Epithelial cell of proximal tubule (primary cell): ENCODE results near the gene SFXN5. TPM values are rescaled to one million over a fixed set of nuclear protein-coding genes. Genes with fewer than 3 reads are reported as not detected.

ENCODE experiments used
- DNase-seq: peaks from one replicate; pipeline ENCODE4 v3.0.0-alpha.2; 2011; ENCODE audit warnings: low read depth
- H3K4me3 ChIP-seq: 2 replicates; pipeline ENCODE4 v1.5.1; 2011; ENCODE audit warnings: low read depth, mild to moderate bottlenecking, low read length
- CTCF ChIP-seq: conservative IDR thresholded peaks from 2 replicates; pipeline ENCODE4 v1.5.1; 2012; ENCODE audit warnings: low read depth, mild to moderate bottlenecking, low read length
- total RNA-seq: library from RNA; depleted of rRNA; stranded (reverse); fragments of >200 nt; gene quantifications from 2 replicates; pipeline ENCODE4 v1.2.3, GENCODE V29; 2015

SFXN5 gene
- total RNA-seq, 1 donor from 2014 or later, result 8.4 TPM

GRCh38 chr2:72991439-72991725 is 80.1 kb downstream of the SFXN5 start:
- no peak for TF ChIP-seq CTCF
- no peak overlapping the region for H3K4me3 ChIP-seq
- DNase-seq, result no peak

DNA sequence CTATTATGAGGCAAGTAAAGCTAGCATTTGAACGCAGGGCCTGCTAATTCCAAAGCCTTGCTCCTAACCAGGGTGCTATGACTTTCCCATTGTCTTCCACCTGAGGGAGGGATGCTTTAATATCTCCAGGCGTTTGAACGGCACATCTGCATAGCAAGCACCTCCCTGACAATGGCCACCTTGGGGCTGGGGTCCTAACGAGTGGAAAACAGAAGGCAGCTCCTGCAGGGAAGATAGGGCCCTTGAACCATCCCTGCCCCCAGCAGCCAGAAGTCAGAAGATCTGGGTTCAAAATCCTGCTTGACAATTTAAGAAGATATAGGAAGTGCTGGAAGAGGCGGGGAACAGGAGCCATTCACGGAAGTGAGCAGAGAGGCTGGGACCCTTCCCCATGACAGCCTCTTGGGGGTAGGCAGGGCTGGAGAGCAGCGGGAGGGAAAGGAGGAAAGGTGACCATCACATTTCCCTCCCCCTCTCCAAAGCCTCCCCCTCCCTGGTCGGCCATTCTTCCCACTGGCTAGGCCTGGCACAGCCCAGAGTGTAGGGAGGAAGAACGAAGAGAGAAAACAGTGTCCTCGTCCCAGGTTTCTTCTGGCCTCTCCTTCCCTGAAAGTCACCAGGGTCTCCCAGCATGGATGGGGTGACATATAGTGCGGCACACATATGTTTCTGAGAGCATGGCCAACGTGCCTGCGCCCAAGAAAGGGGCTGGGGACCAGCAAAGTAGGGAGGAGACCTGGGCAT is 80.6 kb downstream of the SFXN5 start:
- DNase-seq, result no peak
- H3K4me3 ChIP-seq, result no peak overlapping the region
- TF ChIP-seq CTCF, result no peak

GRCh38 chr2:72989770-72990556 is 81.5 kb downstream of the SFXN5 start:
- DNase-seq, result no peak
- H3K4me3 ChIP-seq, result no peak overlapping the region
- TF ChIP-seq CTCF, result no peak

DNA sequence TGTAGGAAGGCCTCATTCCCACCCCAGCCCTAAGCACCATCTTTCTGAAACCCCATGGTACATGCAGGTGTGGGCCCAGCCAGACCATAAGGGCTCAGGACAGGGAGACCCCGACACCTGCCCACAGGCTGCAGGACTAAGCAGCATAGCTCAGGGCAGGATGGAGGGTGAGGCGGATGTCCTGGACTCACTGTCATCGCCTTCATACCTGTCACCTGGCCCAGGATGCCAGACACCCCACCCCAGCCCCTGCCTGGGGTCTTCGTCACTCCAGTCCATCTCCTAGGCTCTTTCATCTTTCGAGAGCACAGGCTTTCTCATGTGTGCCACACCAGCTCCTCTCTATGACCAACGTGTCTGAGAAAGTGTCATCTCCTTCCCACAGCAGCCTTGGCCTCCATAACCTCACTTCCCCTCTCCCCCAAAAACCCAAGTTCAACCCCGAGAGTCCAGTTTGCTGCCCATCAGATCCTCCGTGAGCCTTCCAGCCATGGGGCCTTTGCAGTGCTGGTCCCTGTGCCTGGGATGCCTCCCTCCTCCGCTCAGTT is 82.7 kb downstream of the SFXN5 start:
- no peak for TF ChIP-seq CTCF
- DNase-seq, result no peak

GRCh38 chr2:72988041-72988440 is 83.5 kb downstream of the SFXN5 start:
- DNase-seq, result no peak
- TF ChIP-seq CTCF, result no peak

More for the DNA sequence above, 82.7 kb downstream of the SFXN5 start:
- no peak overlapping the region for H3K4me3 ChIP-seq

DNA sequence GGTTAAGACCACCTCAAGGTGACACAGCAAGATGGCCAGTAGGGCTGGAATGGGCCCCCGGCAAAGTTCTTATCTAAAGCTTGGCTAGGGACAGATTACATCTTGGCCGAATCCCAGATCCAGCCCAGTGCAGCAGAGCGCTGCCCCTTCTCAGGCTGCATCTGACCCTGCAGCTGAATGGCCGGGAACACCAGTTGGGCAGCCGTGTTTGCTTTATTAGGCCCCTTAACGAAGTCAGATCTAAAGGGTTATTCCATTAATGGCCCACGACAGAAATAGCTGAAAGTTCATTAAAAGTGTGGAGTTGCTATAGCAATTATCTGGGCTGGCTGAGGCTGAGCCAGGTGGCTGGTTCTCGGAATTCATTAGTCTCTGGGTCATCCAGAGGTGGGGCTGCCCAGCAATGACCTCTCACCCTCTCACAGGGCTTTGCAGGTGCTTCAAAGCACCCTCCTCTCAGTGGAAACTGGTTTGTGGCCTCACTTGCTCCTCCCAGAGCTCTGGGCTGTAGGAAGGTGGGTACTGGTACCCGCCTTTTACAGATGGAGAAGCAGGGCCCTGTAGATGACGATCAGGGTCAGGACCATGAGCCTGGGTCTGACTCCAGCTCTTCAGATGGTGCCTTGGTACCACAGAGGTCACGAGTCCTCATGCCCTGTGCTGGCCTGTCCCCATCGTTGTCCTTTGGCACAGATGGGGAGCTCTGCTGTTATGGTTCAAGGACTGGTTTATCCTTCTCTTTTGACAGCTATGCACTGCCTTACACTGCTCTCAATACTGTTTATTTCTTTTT is 85.4 kb downstream of the SFXN5 start:
- no peak for DNase-seq

More at GRCh38 chr2:72988041-72988440, 83.5 kb downstream of the SFXN5 start:
- H3K4me3 ChIP-seq, result no peak overlapping the region

More for the DNA sequence above, 85.4 kb downstream of the SFXN5 start:
- no peak for TF ChIP-seq CTCF
- H3K4me3 ChIP-seq, result no peak overlapping the region
